Natural killer cell (primary cell): ENCODE measurements around the gene ZFP92. TPM values are rescaled to one million over a fixed set of nuclear protein-coding genes. Genes with fewer than 3 reads are reported as not detected.

Experiments
- ATAC-seq, 3 donors: fragments of 150-1000 bp in 2 of 3; fragments of 200-7000 bp in 1 of 3; cut with Tn5 transposase; 1 replicate in 1 of 3; 2 replicates in 2 of 3; pipeline ENCODE4 v1.10.0; 2021; ENCODE audit warnings: mild to moderate bottlenecking in 2 of 3, moderate library complexity in 2 of 3
- DNase-seq, 2 donors: peaks; one replicate each; pipeline versions ENCODE4 v3.0.0 to v3.0.0-alpha.2; 2013 to 2021; ENCODE audit warnings: mixed read lengths in 1 of 2
- H3K27ac ChIP-seq: one replicate; pipeline ENCODE4 v1.5.1; 2013; ENCODE audit warnings: mild to moderate bottlenecking, low read length
- H3K27me3 ChIP-seq: one replicate; pipeline ENCODE4 v1.6.1; 2013; ENCODE audit warnings: low read length; ENCODE audit not compliant: control insufficient read depth, insufficient read depth
- H3K36me3 ChIP-seq: one replicate; pipeline ENCODE4 v1.6.1; 2013; ENCODE audit warnings: low read length; ENCODE audit not compliant: control insufficient read depth, insufficient read depth
- H3K4me1 ChIP-seq: one replicate; pipeline ENCODE4 v1.6.1; 2013; ENCODE audit warnings: low read length; ENCODE audit not compliant: control insufficient read depth, insufficient read depth
- H3K4me3 ChIP-seq: one replicate; pipeline ENCODE4 v1.5.1; 2013; ENCODE audit warnings: low read length
- H3K9me3 ChIP-seq: one replicate; pipeline ENCODE4 v1.6.1; 2013; ENCODE audit warnings: low read length; ENCODE audit not compliant: control insufficient read depth, insufficient read depth
- H3K27ac Mint-ChIP-seq, 2 donors: one replicate each; pipeline ENCODE4 v1.8.0; 2022; ENCODE audit warnings: mild to moderate bottlenecking in 2 of 2, mixed read lengths in 2 of 2, moderate library complexity in 1 of 2
- H3K27me3 Mint-ChIP-seq, 2 donors: one replicate each; pipeline ENCODE4 v1.8.0; 2022; ENCODE audit warnings: low read depth in 2 of 2, mixed read lengths in 2 of 2
- H3K36me3 Mint-ChIP-seq: one replicate; pipeline ENCODE4 v1.8.0; 2022; ENCODE audit warnings: mixed read lengths
- H3K4me1 Mint-ChIP-seq, 2 donors: one replicate each; pipeline ENCODE4 v1.8.0; 2022; ENCODE audit warnings: mixed read lengths in 2 of 2
- H3K4me3 Mint-ChIP-seq: one replicate; pipeline ENCODE4 v1.8.0; 2022; ENCODE audit warnings: mild to moderate bottlenecking, moderate library complexity, mixed read lengths
- H3K9me3 Mint-ChIP-seq, 2 donors: one replicate each; pipeline ENCODE4 v1.8.0; 2022; ENCODE audit warnings: mixed read lengths in 2 of 2
- WGBS: methylation state at CpG from one replicate; pipeline ENCODE4 v1.1.7; 2013; ENCODE audit warnings: missing lambda C conversion rate; ENCODE audit not compliant: insufficient coverage; 5-methylcytosine and 5-hydroxymethylcytosine counted together
- intact Hi-C: fragments of 100-400 bp; cut with micrococcal nuclease; formaldehyde crosslinking; loops from one replicate; pipeline ENCODE4 v1.14.2; 2022
- total RNA-seq, 4 donors: library from RNA; stranded (reverse); fragments of 120-200 nt in 1 of 4; gene quantifications; one replicate each; pipeline versions ENCODE4 v1.2.3 to v1.2.4, GENCODE V29; 2013 to 2022
- TF ChIP-seq, protein P1 (sequence below): fragments of 200-600 bp; IDR thresholded peaks from one replicate; pipeline ENCODE4 v1.8.0; 2022; ENCODE audit warnings: antibody characterized with exemption

The ZFP92 gene
- total RNA-seq, 3 donors from 2014 or later (not counting 1 experiment from before 2014, with no cell fraction given): 1.6 to 3.3 (median 2.9) TPM

DNA sequence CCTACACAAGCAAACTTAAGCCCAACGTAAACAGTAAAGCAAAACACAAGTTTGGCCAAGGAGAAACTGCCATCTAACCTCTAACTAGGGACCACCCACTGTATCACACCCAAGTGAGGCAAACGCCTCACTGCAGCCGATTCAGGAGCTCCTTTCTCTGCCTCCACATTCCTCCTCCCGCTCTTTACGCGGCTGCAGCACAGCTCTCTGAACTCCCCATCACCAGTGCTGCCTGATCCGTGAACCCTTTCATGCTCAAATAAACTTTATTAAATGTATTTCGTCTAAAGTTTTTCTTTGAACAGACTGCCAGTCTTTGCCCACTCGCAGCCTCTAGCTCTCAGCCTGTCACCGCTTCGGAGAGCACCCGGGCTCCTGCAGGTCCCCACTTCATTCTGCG, 16.7 kb upstream of the ZFP92 start:
- Histone ChIP-seq H3K4me3 (no peak overlapping the region), H3K27ac (no peak overlapping the region), H3K36me3 (no peaks in the 10 kb centered on the region), H3K9me3 (no peaks in the 10 kb centered on the region), H3K27me3 (no peaks in the 10 kb centered on the region), H3K4me1 (no peaks in the 10 kb centered on the region)
- ATAC-seq (no peak), DNase-seq (no peak)
- Mint-ChIP-seq H3K27ac (no peak overlapping the region), H3K4me1 (peaks cover 0 to 5% of the 10 kb centered on the region in 2 donors), H3K27me3 (no peaks in the 10 kb centered on the region), H3K4me3 (no peak overlapping the region), H3K36me3 (no peaks in the 10 kb centered on the region), H3K9me3 (no peaks in the 10 kb centered on the region)
- intact Hi-C loops: no loop called here
- TF ChIP-seq, protein P1, sequence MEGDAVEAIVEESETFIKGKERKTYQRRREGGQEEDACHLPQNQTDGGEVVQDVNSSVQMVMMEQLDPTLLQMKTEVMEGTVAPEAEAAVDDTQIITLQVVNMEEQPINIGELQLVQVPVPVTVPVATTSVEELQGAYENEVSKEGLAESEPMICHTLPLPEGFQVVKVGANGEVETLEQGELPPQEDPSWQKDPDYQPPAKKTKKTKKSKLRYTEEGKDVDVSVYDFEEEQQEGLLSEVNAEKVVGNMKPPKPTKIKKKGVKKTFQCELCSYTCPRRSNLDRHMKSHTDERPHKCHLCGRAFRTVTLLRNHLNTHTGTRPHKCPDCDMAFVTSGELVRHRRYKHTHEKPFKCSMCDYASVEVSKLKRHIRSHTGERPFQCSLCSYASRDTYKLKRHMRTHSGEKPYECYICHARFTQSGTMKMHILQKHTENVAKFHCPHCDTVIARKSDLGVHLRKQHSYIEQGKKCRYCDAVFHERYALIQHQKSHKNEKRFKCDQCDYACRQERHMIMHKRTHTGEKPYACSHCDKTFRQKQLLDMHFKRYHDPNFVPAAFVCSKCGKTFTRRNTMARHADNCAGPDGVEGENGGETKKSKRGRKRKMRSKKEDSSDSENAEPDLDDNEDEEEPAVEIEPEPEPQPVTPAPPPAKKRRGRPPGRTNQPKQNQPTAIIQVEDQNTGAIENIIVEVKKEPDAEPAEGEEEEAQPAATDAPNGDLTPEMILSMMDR: no peak
- WGBS: 88% methylated on average over 13 of the region's 13 CpGs

DNA sequence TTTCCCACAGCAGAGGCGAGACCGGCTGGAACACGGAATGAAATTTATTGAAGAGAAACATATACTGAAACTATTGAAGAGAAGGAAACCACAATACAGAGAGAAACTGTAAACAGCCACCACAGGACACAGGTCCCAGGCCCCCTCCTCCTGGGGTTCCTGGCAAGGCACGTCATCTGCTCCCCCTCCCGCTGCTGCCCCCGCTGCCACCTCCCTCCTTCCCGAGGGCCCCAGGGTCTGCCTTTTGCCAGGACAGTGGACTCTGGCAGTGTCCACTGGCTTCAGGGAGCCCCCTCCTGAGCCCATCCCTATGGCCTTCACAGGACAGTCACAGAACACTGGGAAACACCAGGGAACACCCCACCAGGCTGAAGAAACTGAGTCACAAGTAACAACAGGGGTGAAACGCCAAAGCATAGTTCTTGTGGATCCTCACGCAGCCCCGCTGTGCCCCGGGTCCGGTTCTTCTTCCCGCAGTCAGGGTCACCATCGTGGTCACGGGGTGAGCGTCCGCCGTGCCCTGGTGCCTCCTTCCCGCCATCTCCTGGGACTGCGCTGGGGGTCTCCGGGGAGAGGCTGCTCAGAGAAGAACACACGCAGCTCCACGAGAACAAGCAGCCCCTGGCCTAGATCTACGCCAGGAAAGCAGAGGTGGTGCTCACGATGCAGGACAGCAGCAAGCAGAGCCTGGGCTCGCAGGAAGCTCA, 15.5 kb upstream of the ZFP92 start:
- Mint-ChIP-seq H3K27ac (no peak overlapping the region), H3K4me3 (no peak overlapping the region), H3K9me3 (no peaks in the 10 kb centered on the region), H3K36me3 (no peaks in the 10 kb centered on the region), H3K27me3 (no peaks in the 10 kb centered on the region), H3K4me1 (peaks cover 0 to 5% of the 10 kb centered on the region in 2 donors)
- no peaks in the 10 kb centered on the region for H3K36me3 ChIP-seq
- no peak overlapping the region for H3K27ac ChIP-seq
- DNase-seq: no peak
- 61% methylated on average over 23 of the region's 26 CpGs for WGBS
- intact Hi-C loops: no loop called here
- ATAC-seq: no peak
- H3K27me3 ChIP-seq: no peaks in the 10 kb centered on the region
- H3K4me1 ChIP-seq: no peaks in the 10 kb centered on the region
- no peak overlapping the region for H3K4me3 ChIP-seq
- no peaks in the 10 kb centered on the region for H3K9me3 ChIP-seq
- TF ChIP-seq, protein P1: no peak

DNA sequence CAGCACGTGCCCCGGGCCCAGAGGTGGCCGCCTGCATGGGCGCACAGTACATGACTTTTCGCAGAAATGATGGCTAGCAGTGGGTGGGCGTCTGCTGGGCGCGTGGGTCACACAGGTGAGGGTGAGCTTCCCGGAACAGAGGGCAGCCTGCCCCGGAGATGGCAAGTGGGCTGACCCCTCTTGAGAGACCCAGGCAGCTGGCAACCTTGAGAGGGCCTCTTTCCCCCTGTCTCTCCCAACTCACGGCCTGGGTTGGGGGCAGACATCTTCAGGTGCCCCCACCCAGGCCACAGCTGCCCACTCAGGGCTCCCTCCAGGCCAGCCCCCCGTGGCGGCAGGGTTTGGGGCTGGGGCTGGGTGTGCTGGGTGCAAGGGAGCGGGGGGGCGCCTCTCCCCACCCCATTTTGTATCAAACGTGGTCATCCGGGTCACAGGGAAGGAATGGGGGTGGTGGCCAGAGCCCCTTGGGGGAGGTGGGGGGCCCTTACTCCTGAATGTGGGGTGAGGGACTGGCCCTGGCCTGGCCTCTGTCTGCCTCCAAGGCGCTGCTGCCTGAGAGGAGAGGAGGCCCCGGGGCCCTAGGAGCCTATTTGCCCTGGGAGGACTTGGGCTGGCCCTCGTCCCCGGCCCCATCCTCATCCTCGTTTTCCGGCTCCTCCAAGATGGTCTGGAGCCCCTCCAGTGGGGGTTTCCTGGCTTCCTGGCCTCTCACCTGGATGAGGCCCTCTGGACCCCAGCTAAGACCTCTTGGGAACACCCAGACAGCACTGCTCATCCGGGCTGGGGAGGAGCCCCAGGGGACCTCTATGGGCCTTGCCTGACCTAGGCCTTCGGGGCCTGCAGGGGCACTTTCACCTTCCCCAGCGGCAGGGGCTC, 14.7 kb upstream of the ZFP92 start:
- H3K27ac ChIP-seq: no peak overlapping the region
- H3K4me3 ChIP-seq: no peak overlapping the region
- 92% methylated on average over 21 of the region's 26 CpGs for WGBS
- H3K27ac Mint-ChIP-seq: no peak overlapping the region
- H3K36me3 Mint-ChIP-seq: no peaks in the 10 kb centered on the region
- H3K4me1 Mint-ChIP-seq: peaks cover 0 to 5% of the 10 kb centered on the region in 2 donors
- H3K27me3 ChIP-seq: no peaks in the 10 kb centered on the region
- no peak for ATAC-seq
- TF ChIP-seq, protein P1: no peak
- no peaks in the 10 kb centered on the region for H3K4me1 ChIP-seq
- no peaks in the 10 kb centered on the region for H3K27me3 Mint-ChIP-seq
- no peaks in the 10 kb centered on the region for H3K9me3 Mint-ChIP-seq
- DNase-seq: no peak
- intact Hi-C loops: no loop called here
- no peaks in the 10 kb centered on the region for H3K9me3 ChIP-seq
- H3K36me3 ChIP-seq: no peaks in the 10 kb centered on the region
- H3K4me3 Mint-ChIP-seq: no peak overlapping the region
